ENCODE measurements around the gene EIF4G3.
"Not testable (repeated sequence)": the region's sequence is repeated elsewhere in the genome, so short reads cannot be mapped to it uniquely, and the experiment has no call there.

EIF4G3 gene

GRCh38 chr1:21100481-21100921 lies 76.2 kb downstream of the EIF4G3 start:
- no peak for DNase-seq (ENCODE audit: low read depth)

- DNase-seq (ENCODE audit: low read depth): no peak
Observed at GRCh38 chr1:21099869-21100131, 76.9 kb downstream of the EIF4G3 start.

- no peak for DNase-seq (ENCODE audit: low read depth)
Observed at GRCh38 chr1:21099034-21099868, 77.4 kb downstream of the EIF4G3 start.

GRCh38 chr1:21098186-21098915 lies 78.3 kb downstream of the EIF4G3 start:
- no peak for DNase-seq (ENCODE audit: low read depth)

DNA sequence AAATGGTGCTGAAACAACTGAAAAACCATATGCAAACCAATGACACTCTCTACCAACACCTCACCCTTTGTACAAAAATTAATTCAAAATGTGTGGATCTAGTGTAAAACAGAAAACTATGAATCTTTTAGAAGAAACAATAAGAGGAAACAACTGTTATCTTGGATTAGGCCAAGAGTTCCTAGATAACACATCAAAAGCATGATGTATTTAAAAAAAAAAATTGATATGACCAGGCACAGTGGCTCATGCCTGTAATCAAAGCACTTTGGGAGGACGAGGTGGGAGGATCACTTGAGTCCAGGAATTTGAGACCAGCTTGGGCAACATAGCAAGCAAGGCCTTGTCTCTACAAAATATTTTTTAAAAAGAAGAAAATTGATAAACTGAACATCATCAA lies 79.0 kb downstream of the EIF4G3 start:
- no peak for DNase-seq (ENCODE audit: low read depth)

DNA sequence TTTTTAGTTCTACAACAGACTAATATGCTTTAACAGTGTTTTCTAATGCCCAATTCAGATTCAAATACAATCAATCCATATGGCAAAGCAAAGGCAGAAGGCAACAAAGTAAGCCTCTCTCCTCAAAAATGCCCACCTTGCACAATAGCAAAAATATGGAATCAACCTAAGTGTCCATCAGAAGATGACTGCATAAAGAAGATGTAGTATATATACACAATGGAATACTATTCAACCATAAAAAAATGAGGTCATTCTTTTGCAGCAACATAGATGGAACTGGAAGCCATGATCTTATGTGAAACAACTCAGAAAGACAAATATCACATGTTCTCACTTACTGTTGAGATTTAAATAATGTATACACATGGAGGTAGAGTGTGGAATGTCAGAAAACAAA lies 80.7 kb downstream of the EIF4G3 start:
- no peak for DNase-seq (ENCODE audit: low read depth)

DNA sequence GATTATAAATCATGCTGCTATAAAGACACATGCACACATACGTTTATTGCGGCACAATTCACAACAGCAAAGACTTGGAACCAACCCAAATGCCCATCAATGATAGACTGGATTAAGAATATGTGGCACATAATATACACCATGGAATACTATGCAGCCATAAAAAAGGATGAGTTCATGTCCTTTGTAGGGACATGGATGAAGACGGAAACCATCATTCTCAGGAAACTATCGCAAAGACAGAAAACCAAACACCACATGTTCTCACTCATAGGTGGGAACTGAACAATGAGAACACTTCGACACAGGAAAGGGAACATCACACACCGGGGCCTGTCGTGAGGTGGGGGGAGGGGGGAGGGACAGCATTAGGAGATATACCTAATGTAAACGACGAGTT lies 82.4 kb downstream of the EIF4G3 start:
- not testable (repeated sequence) for DNase-seq (ENCODE audit: low read depth)

DNA sequence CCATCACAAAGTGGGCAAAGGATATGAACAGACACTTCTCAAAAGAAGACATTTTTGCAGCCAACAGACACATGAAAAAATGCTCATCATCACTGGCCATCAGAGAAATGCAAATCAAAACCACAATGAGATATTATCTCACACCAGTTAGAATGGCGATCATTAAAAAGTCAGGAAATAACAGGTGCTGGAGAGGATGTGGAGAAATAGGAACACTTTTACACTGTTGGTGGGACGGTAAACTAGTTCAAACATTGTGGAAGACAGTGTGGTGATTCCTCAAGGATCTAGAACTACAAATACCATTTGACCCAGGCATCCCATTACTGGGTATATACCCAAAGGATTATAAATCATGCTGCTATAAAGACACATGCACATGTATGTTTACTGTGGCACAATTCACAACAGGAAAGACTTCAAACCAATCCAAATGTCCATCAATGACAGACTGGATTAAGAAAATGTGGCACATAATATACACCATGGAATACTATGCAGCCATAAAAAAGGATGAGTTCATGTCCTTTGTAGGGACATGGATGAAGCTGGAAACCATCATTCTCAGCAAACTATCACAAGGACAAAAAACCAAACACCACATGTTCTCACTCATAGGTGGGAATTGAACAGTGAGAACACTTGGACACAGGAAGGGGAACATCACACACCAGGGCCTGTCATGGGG lies 83.3 kb downstream of the EIF4G3 start:
- not testable (repeated sequence) for DNase-seq (ENCODE audit: low read depth)

DNA sequence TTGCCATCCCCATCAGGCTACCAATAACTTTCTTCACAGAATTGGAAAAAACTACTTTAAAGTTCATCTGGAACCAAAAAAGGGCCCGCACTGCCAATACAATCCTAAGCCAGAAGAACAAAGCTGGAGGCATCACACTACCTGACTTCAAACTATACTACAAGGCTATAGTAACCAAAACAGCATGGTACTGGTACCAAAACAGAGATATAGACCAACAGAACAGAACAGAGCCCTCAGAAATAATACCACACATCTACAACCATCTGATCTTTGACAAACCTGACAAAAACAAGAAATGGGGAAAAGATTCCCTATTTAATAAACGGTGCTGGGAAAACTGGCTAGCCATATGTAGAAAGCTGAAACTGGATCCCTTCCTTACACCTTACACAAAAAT lies 84.2 kb downstream of the EIF4G3 start:
- not testable (repeated sequence) for DNase-seq (ENCODE audit: low read depth)

DNA sequence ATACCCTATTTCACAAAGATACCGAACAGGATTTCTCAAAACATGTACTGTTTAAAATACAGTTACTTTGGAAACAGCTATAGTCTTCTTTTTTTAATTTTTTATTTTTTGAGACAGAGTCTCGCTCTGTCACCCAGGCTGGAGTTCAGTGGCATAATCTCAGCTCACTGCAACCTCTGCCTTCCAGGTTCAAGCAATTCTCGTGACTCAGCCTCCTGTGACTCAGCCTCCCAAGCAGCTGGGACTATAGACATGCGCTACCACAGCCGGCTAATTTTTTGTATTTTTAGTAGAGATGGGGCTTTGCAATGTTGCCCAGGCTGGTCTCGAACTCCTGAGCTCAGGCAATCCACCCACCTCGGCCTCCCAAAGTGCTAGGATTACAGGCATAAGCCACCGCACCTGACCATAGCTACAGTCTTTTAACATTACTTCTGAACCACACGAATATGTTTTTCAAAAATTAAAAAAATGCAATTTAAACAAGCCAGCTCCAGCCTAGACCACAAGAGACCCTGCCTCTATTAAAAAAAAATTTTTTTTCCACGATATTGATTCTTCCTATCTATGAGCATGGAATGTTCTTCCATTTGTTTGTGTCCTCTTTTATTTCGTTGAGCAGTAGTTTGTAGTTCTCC lies 85.5 kb downstream of the EIF4G3 start:
- not testable (repeated sequence) for DNase-seq (ENCODE audit: low read depth)

DNA sequence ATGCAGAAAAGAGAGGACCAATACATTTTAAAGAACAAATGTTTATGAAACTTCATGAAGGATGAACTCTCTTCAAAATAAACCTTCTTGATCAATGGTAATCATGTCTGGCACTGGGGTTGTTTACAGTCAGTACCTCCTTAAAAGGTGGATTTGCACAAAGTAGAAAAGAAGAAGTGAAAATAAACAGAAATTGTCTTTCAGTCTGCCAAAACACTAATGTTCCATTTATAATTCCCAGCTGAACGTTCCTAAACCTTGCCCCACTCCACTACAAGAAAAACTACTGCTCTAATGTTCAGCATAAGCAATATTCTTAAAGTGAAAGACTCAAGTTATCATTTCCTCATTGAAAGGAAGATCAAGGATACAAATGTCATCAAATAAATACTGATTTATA lies 86.2 kb downstream of the EIF4G3 start:
- DNase-seq (ENCODE audit: low read depth): no peak

GRCh38 chr1:21089731-21090130 lies 87.0 kb downstream of the EIF4G3 start:
- no peak for DNase-seq (ENCODE audit: low read depth)

DNA sequence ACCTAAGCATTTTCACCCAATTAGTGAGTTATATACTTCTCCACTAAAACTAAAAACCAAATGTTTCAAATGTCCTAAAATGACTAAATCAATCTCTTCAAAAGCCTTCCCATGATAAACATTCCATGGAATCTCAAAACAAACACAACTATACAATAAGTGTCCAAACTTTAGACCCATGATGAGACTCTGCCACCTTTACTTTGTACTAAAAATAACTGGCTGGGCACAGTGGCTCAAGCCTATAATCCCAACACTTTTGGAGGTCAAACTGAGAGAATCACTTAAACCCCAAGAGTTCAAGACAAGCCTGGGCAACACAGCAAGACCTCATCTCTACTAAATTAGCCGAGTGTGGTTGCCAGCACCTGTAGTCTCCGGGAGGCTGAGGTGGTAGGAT lies 87.4 kb downstream of the EIF4G3 start:
- no peak for DNase-seq (ENCODE audit: low read depth)

DNA sequence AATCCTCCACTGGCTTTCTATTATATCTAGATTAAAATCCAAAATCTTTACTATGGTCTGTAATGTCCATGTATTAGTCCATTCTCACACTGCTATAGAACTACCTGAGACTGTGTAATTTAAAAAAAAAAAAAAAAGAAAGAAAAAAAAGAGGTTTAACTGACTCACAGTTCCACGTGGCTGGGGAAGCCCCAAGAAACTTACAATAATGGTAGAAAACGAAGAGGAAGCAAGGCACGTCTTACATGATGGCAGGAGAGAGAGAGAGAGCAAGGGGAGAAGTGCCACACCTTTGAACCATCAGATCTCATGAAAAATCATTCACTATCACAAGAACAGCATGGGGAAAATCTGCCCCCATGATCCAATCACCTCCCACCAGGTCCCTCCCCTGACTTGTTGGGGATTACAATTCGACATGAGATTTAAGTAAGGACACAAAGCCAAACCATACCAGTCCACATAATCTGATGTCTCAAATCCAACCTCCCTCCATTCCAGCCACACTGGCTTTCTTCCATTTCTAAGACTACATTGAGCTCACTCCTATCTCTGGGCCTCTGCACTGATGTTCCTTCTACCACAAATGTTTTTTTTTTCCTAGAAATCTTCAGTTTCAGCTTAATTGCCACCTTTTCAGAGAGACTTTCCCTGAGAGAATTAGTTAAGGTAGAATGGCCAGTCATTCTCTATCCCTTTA lies 92.4 kb downstream of the EIF4G3 start:
- no peak for DNase-seq (ENCODE audit: low read depth)

- no peak for DNase-seq (ENCODE audit: low read depth)
Observed at GRCh38 chr1:21082073-21082472, 94.6 kb downstream of the EIF4G3 start.

DNA sequence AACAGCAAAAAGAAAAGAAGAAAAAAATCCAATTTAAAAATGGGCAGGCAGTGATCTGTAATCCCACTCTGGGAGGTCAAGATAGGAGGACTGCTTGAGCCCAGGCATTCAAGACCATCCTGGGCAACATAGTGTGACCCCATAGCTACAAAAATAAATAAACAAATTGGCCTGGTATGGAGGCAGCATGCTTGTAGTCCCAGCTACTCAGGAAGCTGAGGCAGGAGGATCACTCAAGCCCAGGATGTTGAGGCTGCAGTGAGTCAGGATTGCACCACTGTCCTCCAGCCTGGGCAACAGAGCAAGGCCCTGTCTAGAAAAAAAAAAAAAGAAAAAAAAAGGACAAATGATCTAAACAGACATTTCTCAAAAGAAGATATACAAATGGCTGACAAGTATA lies 99.6 kb downstream of the EIF4G3 start:
- no peak for DNase-seq (ENCODE audit: low read depth)

GRCh38 chr1:21072721-21073120 lies 104.0 kb downstream of the EIF4G3 start:
- no peak for DNase-seq (ENCODE audit: low read depth)

DNA sequence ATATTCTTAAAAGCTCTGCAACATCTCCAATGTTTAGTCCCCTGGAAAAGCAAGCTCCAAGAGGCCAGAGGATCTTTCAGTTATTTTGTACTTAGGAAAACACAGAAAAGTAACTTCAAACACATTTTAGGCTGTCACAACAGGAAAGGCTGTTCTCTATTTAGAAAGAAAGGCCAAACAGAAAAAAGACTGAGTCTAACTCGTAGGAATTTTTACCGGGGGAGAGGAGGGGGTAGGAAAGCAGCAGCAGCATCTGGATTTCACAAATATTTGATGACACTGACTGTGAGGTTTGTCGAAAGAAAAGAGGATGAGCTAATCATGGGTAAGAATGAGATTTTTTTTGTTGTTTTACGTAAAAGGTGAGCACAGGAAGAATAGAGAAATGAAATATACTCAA lies 107.1 kb downstream of the EIF4G3 start:
- no peak for DNase-seq (ENCODE audit: low read depth)

DNA sequence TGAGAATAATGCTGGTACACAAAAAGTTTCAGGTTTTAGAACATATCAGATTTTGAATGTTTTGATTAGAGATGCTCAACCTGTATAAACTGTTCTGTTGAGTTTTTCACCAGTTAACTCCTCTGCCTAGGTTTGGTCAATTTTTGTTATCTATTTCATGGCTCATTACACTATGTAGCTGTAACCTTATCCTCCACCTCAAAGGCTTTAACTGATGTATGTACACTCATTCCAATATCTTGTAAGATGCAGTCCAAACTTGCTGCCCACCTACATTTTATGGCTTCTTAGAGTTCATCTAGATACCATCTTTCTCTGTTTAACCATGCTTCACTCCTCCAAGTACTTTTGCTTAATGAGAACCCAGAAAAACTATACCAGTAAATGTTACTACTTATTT lies 107.8 kb downstream of the EIF4G3 start:
- no peak for DNase-seq (ENCODE audit: low read depth)

- no peak for DNase-seq (ENCODE audit: low read depth)
Observed at GRCh38 chr1:21067551-21068227, 109.0 kb downstream of the EIF4G3 start.

- no peak for DNase-seq (ENCODE audit: low read depth)
Observed at GRCh38 chr1:21066356-21067012, 110.2 kb downstream of the EIF4G3 start.

Measured in stimulated activated CD8-positive, alpha-beta memory T cell treated with anti-CD3 and anti-CD28 coated beads, Interleukin-12 subunit alpha, Interleukin-12 subunit beta, amount 100 ng/mL, for 1 hour (primary cell).